IMR-90 (cell line): ENCODE data around the gene ENTPD3. TPM values are rescaled to one million over a fixed set of nuclear protein-coding genes. Genes with fewer than 3 reads are reported as not detected.

Experiments used
- ATAC-seq: fragments of 200-7000 bp; cut with Tn5 transposase; 2 replicates; pipeline ENCODE4 v1.9.1; 2020; ENCODE audit warnings: low read depth, mild to moderate bottlenecking, moderate library complexity
- BruUV-seq: library from RNA; stranded (reverse); fragments of 400-500 nt; replicated peaks from 2 replicates; lab custom pipeline; 2021; lab: Mats Ljungman, UMichigan
- CTCF ChIA-PET: fragments of 300-600 bp; formaldehyde crosslinking; extraction: SDS; loops from one replicate; lab custom pipeline; 2021; ENCODE audit warnings: antibody characterized with exemption; lab: Yijun Ruan, JAX
- POLR2A ChIA-PET: fragments of 300-600 bp; sonication (Branson Sonifier 250); formaldehyde crosslinking; loops from one replicate; lab custom pipeline; 2022; ENCODE audit warnings: antibody characterized with exemption; ENCODE audit not compliant: unreplicated experiment; lab: Charles Lee
- DNase-seq: peaks from one replicate; pipeline ENCODE4 v3.0.0; 2013
- H2AFZ ChIP-seq: replicated peaks from 2 replicates; pipeline ENCODE3; 2013; ENCODE audit warnings: low read length, mild to moderate bottlenecking; ENCODE audit not compliant: poor library complexity
- H2AK5ac ChIP-seq: 2 replicates; pipeline ENCODE4 v1.6.1; 2013; ENCODE audit warnings: low read depth, low read length, inconsistent platforms
- H2AK9ac ChIP-seq: replicated peaks from 2 replicates; pipeline ENCODE3; 2013; ENCODE audit warnings: mild to moderate bottlenecking, low read depth, low read length, moderate library complexity; ENCODE audit not compliant: poor library complexity
- H2BK120ac ChIP-seq: 2 replicates; pipeline ENCODE4 v1.6.1; 2013; ENCODE audit warnings: low read depth, low read length, inconsistent platforms
- H2BK15ac ChIP-seq: 3 replicates; pipeline ENCODE4 v1.6.1; 2013; ENCODE audit warnings: low read depth, low read length, inconsistent platforms
- H2BK20ac ChIP-seq: 2 replicates; pipeline ENCODE4 v1.6.1; 2013; ENCODE audit warnings: low read depth, mild to moderate bottlenecking, inconsistent platforms, low read length, moderate library complexity
- H2BK5ac ChIP-seq: 2 replicates; pipeline ENCODE4 v1.6.1; 2013; ENCODE audit warnings: mild to moderate bottlenecking, low read depth, low read length, inconsistent platforms; ENCODE audit not compliant: poor library complexity, severe bottlenecking
- H3K14ac ChIP-seq: replicated peaks from 2 replicates; pipeline ENCODE4 v1.6.1; 2013; ENCODE audit warnings: low read depth, low read length, inconsistent platforms
- H3K18ac ChIP-seq: 2 replicates; pipeline ENCODE4 v1.6.1; 2013; ENCODE audit warnings: low read depth, low read length, control low read depth
- H3K23ac ChIP-seq: 2 replicates; pipeline ENCODE4 v1.6.1; 2013; ENCODE audit warnings: low read depth, low read length, inconsistent platforms
- H3K27ac ChIP-seq: 2 replicates; pipeline ENCODE4 v1.5.1; 2013; ENCODE audit warnings: mild to moderate bottlenecking, control low read depth, low read length; ENCODE audit not compliant: insufficient read depth
- H3K27me3 ChIP-seq: 2 replicates; pipeline ENCODE4 v1.6.1; 2013; ENCODE audit warnings: low read length; ENCODE audit not compliant: control insufficient read depth, insufficient read depth
- H3K36me3 ChIP-seq: 2 replicates; pipeline ENCODE4 v1.6.1; 2013; ENCODE audit warnings: low read length, mixed read lengths; ENCODE audit not compliant: control insufficient read depth, insufficient read depth
- H3K4ac ChIP-seq: 2 replicates; pipeline ENCODE4 v1.6.1; 2013; ENCODE audit warnings: low read depth, low read length, inconsistent platforms
- H3K4me1 ChIP-seq: 2 replicates; pipeline ENCODE4 v1.6.1; 2013; ENCODE audit warnings: low read length, mixed read lengths; ENCODE audit not compliant: control insufficient read depth, insufficient read depth
- H3K4me2 ChIP-seq: 2 replicates; pipeline ENCODE4 v1.6.1; 2013; ENCODE audit warnings: low read depth, mild to moderate bottlenecking, control low read depth, low read length, moderate library complexity
- H3K4me3 ChIP-seq: 2 replicates; pipeline ENCODE4 v1.5.1; 2013; ENCODE audit warnings: low read depth, mild to moderate bottlenecking, control low read depth, low read length, moderate library complexity; ENCODE audit not compliant: insufficient read depth
- H3K56ac ChIP-seq: 2 replicates; pipeline ENCODE4 v1.6.1; 2013; ENCODE audit warnings: low read length, inconsistent platforms; ENCODE audit not compliant: insufficient read depth; ENCODE audit errors: extremely low read depth
- H3K79me1 ChIP-seq, 2 experiments: 2 replicates each; pipeline ENCODE4 v1.6.1; 2013; ENCODE audit warnings: low read length in 2 of 2, inconsistent platforms in 1 of 2, low read depth in 1 of 2
- H3K9ac ChIP-seq: 2 replicates; pipeline ENCODE4 v1.6.1; 2013; ENCODE audit warnings: low read depth, low read length, control low read depth
- H3K9me1 ChIP-seq: 2 replicates; pipeline ENCODE4 v1.6.1; 2013; ENCODE audit warnings: low read length, inconsistent platforms; ENCODE audit not compliant: insufficient read depth
- H3K9me3 ChIP-seq: 2 replicates; pipeline ENCODE4 v1.6.1; 2013; ENCODE audit warnings: low read length; ENCODE audit not compliant: control insufficient read depth, insufficient read depth
- H4K20me1 ChIP-seq: 2 replicates; pipeline ENCODE4 v1.6.1; 2013; ENCODE audit warnings: low read length, inconsistent platforms; ENCODE audit not compliant: insufficient read depth
- H4K5ac ChIP-seq: 2 replicates; pipeline ENCODE4 v1.6.1; 2013; ENCODE audit warnings: mild to moderate bottlenecking, low read depth, low read length, control low read depth
- H4K8ac ChIP-seq, 2 experiments: 2 replicates each; pipeline ENCODE4 v1.6.1; 2013; ENCODE audit warnings: low read depth in 2 of 2, low read length in 2 of 2, control low read depth in 1 of 2, inconsistent platforms in 1 of 2
- H4K91ac ChIP-seq: 2 replicates; pipeline ENCODE4 v1.6.1; 2013; ENCODE audit warnings: low read depth, low read length, inconsistent platforms; ENCODE audit not compliant: insufficient read depth
- CEBPB ChIP-seq: IDR thresholded peaks from 2 replicates; pipeline ENCODE4 v1.6.1; 2012; ENCODE audit warnings: low read depth, low read length, improper control_type of control experiment
- CHD1 ChIP-seq: IDR thresholded peaks from 2 replicates; pipeline ENCODE4 v1.6.1; 2012; ENCODE audit warnings: low read depth, low read length, improper control_type of control experiment
- CTCF ChIP-seq: conservative IDR thresholded peaks from 2 replicates; pipeline ENCODE4 v1.5.1; 2012; ENCODE audit warnings: mild to moderate bottlenecking, low read depth, low read length, improper control_type of control experiment
- ELK1 ChIP-seq: fragments of 150-350 bp; IDR thresholded peaks from 2 replicates; pipeline ENCODE4 v1.6.1; 2016; ENCODE audit warnings: low read depth, mild to moderate bottlenecking, low read length, moderate library complexity, borderline replicate concordance
- FOS ChIP-seq: fragments of 150-350 bp; IDR thresholded peaks from 2 replicates; pipeline ENCODE4 v1.6.1; 2016; ENCODE audit warnings: low read depth, low read length
- MAFK ChIP-seq: IDR thresholded peaks from 2 replicates; pipeline ENCODE4 v1.6.1; 2012; ENCODE audit warnings: low read depth, low read length, improper control_type of control experiment
- MAZ ChIP-seq: IDR thresholded peaks from 2 replicates; pipeline ENCODE4 v1.6.1; 2012; ENCODE audit warnings: low read depth, mild to moderate bottlenecking, low read length, improper control_type of control experiment, moderate library complexity, borderline replicate concordance
- MXI1 ChIP-seq: IDR thresholded peaks from 2 replicates; pipeline ENCODE4 v1.6.1; 2012; ENCODE audit warnings: low read depth, mild to moderate bottlenecking, low read length, moderate library complexity, borderline replicate concordance
- POLR2A ChIP-seq: IDR thresholded peaks from 2 replicates; pipeline ENCODE4 v1.6.1; 2012; ENCODE audit warnings: mild to moderate bottlenecking, low read depth, low read length
- RAD21 ChIP-seq: IDR thresholded peaks from 2 replicates; pipeline ENCODE4 v1.6.1; 2012; ENCODE audit warnings: low read length, improper control_type of control experiment
- RCOR1 ChIP-seq: IDR thresholded peaks from 2 replicates; pipeline ENCODE4 v1.6.1; 2012; ENCODE audit warnings: mild to moderate bottlenecking, low read length, improper control_type of control experiment; ENCODE audit not compliant: insufficient replicate concordance
- RFX5 ChIP-seq: IDR thresholded peaks from 2 replicates; pipeline ENCODE4 v1.8.0; 2012; ENCODE audit warnings: low read depth, mild to moderate bottlenecking, low read length, moderate library complexity
- SMC3 ChIP-seq: fragments of 150-350 bp; IDR thresholded peaks from 2 replicates; pipeline ENCODE4 v1.6.1; 2016; ENCODE audit warnings: low read depth, mild to moderate bottlenecking, antibody characterized with exemption, low read length, moderate library complexity
- USF2 ChIP-seq: fragments of 150-350 bp; IDR thresholded peaks from 2 replicates; pipeline ENCODE4 v1.6.1; 2017; ENCODE audit warnings: mild to moderate bottlenecking, antibody characterized with exemption, low read length, low read depth
- WGBS, 2 experiments: methylation state at CpG; one replicate each; pipeline versions ENCODE4 v1.1.5 to v1.1.7; 2013; ENCODE audit warnings: missing lambda C conversion rate in 2 of 2; ENCODE audit not compliant: insufficient read length in 1 of 2; ENCODE audit errors: extremely low coverage in 2 of 2; 5-methylcytosine and 5-hydroxymethylcytosine counted together
- dilution Hi-C: fragments of 300-500 bp; cut with HindIII; formaldehyde crosslinking; loops from one replicate; pipeline ENCODE4 v1.14.3; 2018; ENCODE audit warnings: low sequenced_read_pairs; ENCODE audit not compliant: unreplicated experiment
- in situ Hi-C: fragments of 300-500 bp; cut with MboI; formaldehyde crosslinking; loops from 3 replicates; pipeline ENCODE4 v1.14.3; 2019; ENCODE audit warnings: low sequenced_read_pairs, inconsistent platforms, mixed read lengths
- intact Hi-C: fragments of 100-400 bp; cut with micrococcal nuclease; formaldehyde crosslinking; loops from 2 replicates; pipeline ENCODE4 v1.10.0; 2022
- polyA plus RNA-seq, 3 experiments: library from polyadenylated mRNA; depleted of rRNA; stranded (reverse); fragments of >200 nt; gene quantifications; 2 replicates each; pipeline ENCODE4 v1.2.3, GENCODE V29; 2012; ENCODE audit warnings: low replicate concordance in 1 of 3
- total RNA-seq: library from RNA; depleted of rRNA; stranded (reverse); fragments of >200 nt; gene quantifications from 2 replicates; pipeline ENCODE4 v1.2.3, GENCODE V29; 2012

The ENTPD3 gene
- total and polyA plus RNA-seq, 2 of the 4 experiments (the other 2 are of a cell fraction): not detected

- no peaks in the 10 kb centered on the region for H3K27me3 ChIP-seq
- no peaks in the 10 kb centered on the region for H3K9me3 ChIP-seq
- no peak overlapping the region for H3K9ac ChIP-seq
- no peak for TF ChIP-seq POLR2A
- no peak for TF ChIP-seq ELK1
- no peak for TF ChIP-seq MAZ
- TF ChIP-seq SMC3: no peak
- TF ChIP-seq MXI1: no peak
- TF ChIP-seq RAD21: no peak
- no peak for TF ChIP-seq RCOR1
- TF ChIP-seq CTCF: no peak
- TF ChIP-seq USF2: no peak
- TF ChIP-seq CHD1: no peak
- no peak for TF ChIP-seq MAFK
- TF ChIP-seq CEBPB: no peak
- TF ChIP-seq RFX5: no peak
- TF ChIP-seq FOS: no peak
- dilution Hi-C loops: no loop called here
- no peak overlapping the region for H2AFZ ChIP-seq
- H2BK5ac ChIP-seq: no peak overlapping the region
- no peak overlapping the region for H3K27ac ChIP-seq
- ChIA-PET CTCF (no interaction called here), POLR2A (no interaction called here)
- H3K4ac ChIP-seq: no peak overlapping the region
- no peak overlapping the region for H2BK15ac ChIP-seq
- H4K5ac ChIP-seq: no peak overlapping the region
- H3K18ac ChIP-seq: no peak overlapping the region
- H3K56ac ChIP-seq: no peak overlapping the region
- H3K4me3 ChIP-seq: no peak overlapping the region
- H3K79me1 ChIP-seq: no peaks in the 10 kb centered on the region
- in situ Hi-C loops: no loop called here
- H2AK9ac ChIP-seq: no peak overlapping the region
- H2AK5ac ChIP-seq: no peak overlapping the region
- H2BK120ac ChIP-seq: no peak overlapping the region
- no peak overlapping the region for H3K14ac ChIP-seq
- no peaks in the 10 kb centered on the region for H4K20me1 ChIP-seq
- no peaks in the 10 kb centered on the region for H3K9me1 ChIP-seq
- no CpG with 5 or more reads among the region's 2 CpGs for WGBS, 2 experiments
- no peak overlapping the region for H4K8ac ChIP-seq
- H3K36me3 ChIP-seq: no peaks in the 10 kb centered on the region
- H3K4me1 ChIP-seq: no peaks in the 10 kb centered on the region
- intact Hi-C loops: no loop called here
- no TSS peak for BruUV-seq
- ATAC-seq (no peak), DNase-seq (no peak)
- H2BK20ac ChIP-seq: no peak overlapping the region
- H3K23ac ChIP-seq: no peak overlapping the region
- no peak overlapping the region for H4K91ac ChIP-seq
- no peak overlapping the region for H3K4me2 ChIP-seq
Measured at GRCh38 chr3:40432793-40433192, 45.8 kb downstream of the ENTPD3 start.
